Neural crest cell (in vitro differentiated cells): ENCODE measurements around the gene PLEKHA6. TPM values are rescaled to one million over a fixed set of nuclear protein-coding genes. Genes with fewer than 3 reads are reported as not detected.

Experiments used
- DNase-seq: peaks from one replicate; pipeline ENCODE4 v3.0.0; 2021; ENCODE audit warnings: low read depth, mixed read lengths, low spot score
- H3K27ac Mint-ChIP-seq: one replicate; pipeline ENCODE4 v1.8.0; 2021; ENCODE audit warnings: mild to moderate bottlenecking, mixed read lengths; ENCODE audit not compliant: unreplicated experiment
- H3K27me3 Mint-ChIP-seq: 2 replicates; pipeline ENCODE4 v1.8.0; 2021; ENCODE audit warnings: low read depth, mild to moderate bottlenecking, mixed read lengths
- H3K36me3 Mint-ChIP-seq: 2 replicates; pipeline ENCODE4 v1.8.0; 2021; ENCODE audit warnings: low read depth, mild to moderate bottlenecking, mixed read lengths
- H3K4me1 Mint-ChIP-seq: 2 replicates; pipeline ENCODE4 v1.8.0; 2021; ENCODE audit warnings: mixed read lengths
- H3K4me3 Mint-ChIP-seq: one replicate; pipeline ENCODE4 v1.8.0; 2021; ENCODE audit warnings: mild to moderate bottlenecking, mixed read lengths
- H3K9me3 Mint-ChIP-seq: 2 replicates; pipeline ENCODE4 v1.8.0; 2021; ENCODE audit warnings: mixed read lengths
- CTCF ChIP-seq: fragments of 200-600 bp; sonication (generic); conservative IDR thresholded peaks from 2 replicates; pipeline ENCODE4 v1.5.0; 2021; ENCODE audit warnings: antibody characterized with exemption, mild to moderate bottlenecking
- total RNA-seq: library from RNA; stranded (reverse); gene quantifications from 2 replicates; pipeline ENCODE4 v1.2.1, GENCODE V29; 2021

Gene PLEKHA6
- total RNA-seq, 1 donor from 2014 or later, result 4.5 TPM

- no peaks in the 10 kb centered on the region for H3K4me1 Mint-ChIP-seq
- no peak overlapping the region for H3K27ac Mint-ChIP-seq
- TF ChIP-seq CTCF, result no peak
- no peaks in the 10 kb centered on the region for H3K36me3 Mint-ChIP-seq
- H3K4me3 Mint-ChIP-seq, result no peak overlapping the region
- peaks cover 4% of the 10 kb centered on the region for H3K9me3 Mint-ChIP-seq
- no peak for DNase-seq
- peaks cover 28% of the 10 kb centered on the region for H3K27me3 Mint-ChIP-seq
Measured at GRCh38 chr1:204171751-204172178, 188.0 kb downstream of the PLEKHA6 start.

GRCh38 chr1:204170494-204171155 is 189.1 kb downstream of the PLEKHA6 start:
- H3K9me3 Mint-ChIP-seq, result peaks cover 4% of the 10 kb centered on the region
- TF ChIP-seq CTCF, result no peak
- no peak for DNase-seq
- H3K27ac Mint-ChIP-seq, result no peak overlapping the region
- no peak overlapping the region for H3K4me3 Mint-ChIP-seq
- no peaks in the 10 kb centered on the region for H3K4me1 Mint-ChIP-seq
- no peaks in the 10 kb centered on the region for H3K36me3 Mint-ChIP-seq
- peaks cover 28% of the 10 kb centered on the region for H3K27me3 Mint-ChIP-seq

DNA sequence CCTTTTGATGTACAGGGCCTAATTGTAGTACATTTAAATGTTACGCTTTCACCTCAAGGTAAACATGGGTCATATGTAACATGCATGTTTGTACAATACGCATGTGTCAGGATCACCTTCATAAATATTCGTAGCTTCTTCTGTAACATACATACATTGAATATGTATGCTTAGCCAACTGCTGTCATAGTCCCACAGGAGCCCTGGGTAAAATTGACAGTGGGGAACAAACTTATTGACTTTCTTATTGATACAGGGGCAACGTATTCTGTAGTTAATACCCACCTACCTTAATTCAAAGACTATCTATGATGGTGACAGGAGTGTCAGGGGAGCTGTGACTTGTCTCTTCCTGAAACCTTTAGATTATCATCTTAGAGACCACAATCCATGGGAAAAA is 189.9 kb downstream of the PLEKHA6 start:
- H3K36me3 Mint-ChIP-seq, result no peaks in the 10 kb centered on the region
- peaks cover 4% of the 10 kb centered on the region for H3K9me3 Mint-ChIP-seq
- no peaks in the 10 kb centered on the region for H3K4me1 Mint-ChIP-seq
- peaks cover 28% of the 10 kb centered on the region for H3K27me3 Mint-ChIP-seq
- DNase-seq, result no peak
- no peak overlapping the region for H3K4me3 Mint-ChIP-seq
- no peak for TF ChIP-seq CTCF
- H3K27ac Mint-ChIP-seq, result no peak overlapping the region

Other genes with a start within 250 kb of the PLEKHA6 start
- gene ETNK2, start 207.9 kb downstream of the PLEKHA6 start, total RNA-seq, result 12.1 and 14.5 TPM in 2 replicates
- gene REN, start 193.6 kb downstream of the PLEKHA6 start, total RNA-seq, result not detected in 2 replicates
- gene KISS1, start 163.4 kb downstream of the PLEKHA6 start, total RNA-seq, result not detected in 2 replicates
- not detected in 2 replicates for gene GOLT1A, start 145.9 kb downstream of the PLEKHA6 start, total RNA-seq
- 45.8 and 46.6 TPM in 2 replicates for gene PPP1R15B, start 51.9 kb upstream of the PLEKHA6 start, total RNA-seq
- gene PIK3C2B, start 134.9 kb upstream of the PLEKHA6 start, total RNA-seq, result 70.5 and 71.7 TPM in 2 replicates
- 92.5 and 98.2 TPM in 2 replicates for gene MDM4, start 156.5 kb upstream of the PLEKHA6 start, total RNA-seq